Stomach (tissue), 9 donors: ENCODE results near the gene EDEM1. TPM values are rescaled to one million over a fixed set of nuclear protein-coding genes. Genes with fewer than 3 reads are reported as not detected.

Experiments
- DNase-seq, 2 donors: peaks; one replicate each; pipeline versions ENCODE4 v3.0.0 to v3.0.0-alpha.2; 2013 to 2019
- H3K27ac ChIP-seq, 5 donors: fragments of 200-600 bp in 4 of 5; sonication (generic) in 4 of 5; one replicate each; pipeline ENCODE4 v1.5.1; 2013 to 2019; ENCODE audit warnings: mild to moderate bottlenecking in 1 of 5, moderate library complexity in 1 of 5
- H3K27me3 ChIP-seq, 3 donors: fragments of 200-600 bp; sonication (generic); one replicate each; pipeline ENCODE4 v1.5.1; 2017 to 2019; ENCODE audit warnings: mixed run types in 1 of 3
- H3K36me3 ChIP-seq, 4 donors: fragments of 200-600 bp; sonication (generic); 1 replicate in 3 of 4; 2 replicates in 1 of 4; pipeline ENCODE4 v1.5.1; 2016 to 2019
- H3K4me1 ChIP-seq, 4 donors: fragments of 200-600 bp; sonication (generic); one replicate each; pipeline ENCODE4 v1.5.1; 2016 to 2019
- H3K4me3 ChIP-seq, 4 donors: fragments of 200-600 bp; sonication (generic) in 3 of 4; one replicate each; pipeline ENCODE4 v1.5.1; 2016 to 2019; ENCODE audit warnings: mild to moderate bottlenecking in 1 of 4
- H3K9me3 ChIP-seq, 4 donors: fragments of 200-600 bp; sonication (generic); one replicate each; pipeline ENCODE4 v1.5.1; 2016 to 2019
- EP300 ChIP-seq: sonication (generic); formaldehyde crosslinking; IDR thresholded peaks from one replicate; pipeline ENCODE4 v1.6.1; 2017; ENCODE audit warnings: antibody characterized with exemption
- POLR2A ChIP-seq, 4 donors: fragments of 450-650 bp; IDR thresholded peaks; one replicate each; pipeline ENCODE4 v1.6.1; 2016; ENCODE audit warnings: antibody characterized with exemption in 4 of 4, control low read depth in 2 of 4, mild to moderate bottlenecking in 1 of 4, moderate library complexity in 1 of 4
- POLR2AphosphoS5 ChIP-seq, 3 donors: sonication (generic); formaldehyde crosslinking; IDR thresholded peaks; one replicate each; pipeline ENCODE4 v1.6.1; 2016; ENCODE audit warnings: antibody characterized with exemption in 3 of 3
- WGBS, 5 donors: extraction: QIAGEN DNeasy Blood & Tissue Kit in 3 of 5; methylation state at CpG; one replicate each; pipeline versions ENCODE4 v1.1.5 to v1.1.7; 2013 to 2018; 5-methylcytosine and 5-hydroxymethylcytosine counted together
- intact Hi-C: fragments of 100-400 bp; cut with DNase I; formaldehyde crosslinking; loops from one replicate; pipeline ENCODE4 v1.15.1; 2023; ENCODE audit warnings: low total_unique reads
- polyA plus RNA-seq, 3 donors: library from polyadenylated mRNA; stranded (reverse); fragments of 200-250 nt; gene quantifications; one replicate each; pipeline ENCODE4 v1.2.3, GENCODE V29; 2013
- total RNA-seq, 5 donors: library from RNA; depleted of rRNA; stranded (reverse); fragments of >200 nt; gene quantifications; one replicate each; pipeline versions ENCODE4 v1.1.0 to v1.2.3, GENCODE V29; 2014 to 2016
- TF ChIP-seq, protein P1 (sequence below), 7 experiments: fragments of 450-650 bp in 4 of 7; fragments of 200-600 bp in 3 of 7; sonication (generic) in 3 of 7; IDR thresholded peaks; one replicate each; pipeline ENCODE4 v1.5.1; 2016 to 2019; ENCODE audit warnings: antibody characterized with exemption in 7 of 7, control low read depth in 2 of 7, mild to moderate bottlenecking in 1 of 7
- donor health status: healthy with polysubstance abuse.
- donor health status: Bipolar disorder and iron deficiency.
- donor health status: healthy.

EDEM1 gene
- total and polyA plus RNA-seq, 8 donors = 5.3 to 160 (median 30.5) TPM

DNA sequence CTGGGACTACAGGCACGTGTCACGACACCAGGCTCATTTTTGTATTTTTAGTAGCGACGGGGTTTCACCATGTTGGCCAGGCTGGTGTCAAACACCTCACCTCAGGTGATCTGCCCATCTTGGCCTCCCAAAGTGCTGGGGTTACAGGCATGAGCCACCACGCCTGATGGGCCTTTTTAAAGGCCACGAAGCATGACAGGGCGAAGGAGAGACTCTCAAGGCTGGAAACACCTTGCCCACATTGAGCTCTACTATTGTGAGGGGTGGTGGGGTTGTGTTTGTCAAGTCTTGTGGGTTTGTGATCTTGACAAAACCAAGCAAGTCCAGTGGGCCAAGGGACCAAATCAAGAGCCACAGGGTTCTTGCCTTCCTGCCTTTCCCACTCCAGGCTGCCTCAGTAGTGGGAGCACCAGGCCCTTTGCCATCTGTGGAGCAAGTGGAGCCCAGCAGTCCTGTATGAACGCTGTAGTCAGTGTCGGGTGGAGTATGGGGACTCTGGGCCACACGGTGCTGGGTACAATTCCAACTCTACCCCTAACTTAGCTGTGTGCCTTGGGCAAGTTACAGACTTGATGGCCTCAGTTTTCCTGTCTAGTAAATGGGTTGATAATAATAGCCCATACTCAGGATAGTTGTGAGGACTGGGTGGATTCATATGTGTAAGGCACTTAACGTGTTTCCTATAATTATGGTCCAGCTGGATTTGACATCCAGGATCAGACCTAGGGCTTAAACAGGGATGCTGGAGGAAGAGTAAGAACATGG lies 33.3 kb downstream of the EDEM1 start:
- WGBS, 5 donors = 83 to 96% (median 85%) methylated on average over 8 to 11 of the region's 11 CpGs
- intact Hi-C loops = no loop called here
- TF ChIP-seq EP300 (no peak), POLR2A (IDR thresholded peaks at IDR 0.05) (no peak), POLR2AphosphoS5 (IDR thresholded peaks at IDR 0.05) (no peak)
- TF ChIP-seq, protein P1, sequence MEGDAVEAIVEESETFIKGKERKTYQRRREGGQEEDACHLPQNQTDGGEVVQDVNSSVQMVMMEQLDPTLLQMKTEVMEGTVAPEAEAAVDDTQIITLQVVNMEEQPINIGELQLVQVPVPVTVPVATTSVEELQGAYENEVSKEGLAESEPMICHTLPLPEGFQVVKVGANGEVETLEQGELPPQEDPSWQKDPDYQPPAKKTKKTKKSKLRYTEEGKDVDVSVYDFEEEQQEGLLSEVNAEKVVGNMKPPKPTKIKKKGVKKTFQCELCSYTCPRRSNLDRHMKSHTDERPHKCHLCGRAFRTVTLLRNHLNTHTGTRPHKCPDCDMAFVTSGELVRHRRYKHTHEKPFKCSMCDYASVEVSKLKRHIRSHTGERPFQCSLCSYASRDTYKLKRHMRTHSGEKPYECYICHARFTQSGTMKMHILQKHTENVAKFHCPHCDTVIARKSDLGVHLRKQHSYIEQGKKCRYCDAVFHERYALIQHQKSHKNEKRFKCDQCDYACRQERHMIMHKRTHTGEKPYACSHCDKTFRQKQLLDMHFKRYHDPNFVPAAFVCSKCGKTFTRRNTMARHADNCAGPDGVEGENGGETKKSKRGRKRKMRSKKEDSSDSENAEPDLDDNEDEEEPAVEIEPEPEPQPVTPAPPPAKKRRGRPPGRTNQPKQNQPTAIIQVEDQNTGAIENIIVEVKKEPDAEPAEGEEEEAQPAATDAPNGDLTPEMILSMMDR (IDR thresholded peaks at IDR 0.05) = no peak

DNA sequence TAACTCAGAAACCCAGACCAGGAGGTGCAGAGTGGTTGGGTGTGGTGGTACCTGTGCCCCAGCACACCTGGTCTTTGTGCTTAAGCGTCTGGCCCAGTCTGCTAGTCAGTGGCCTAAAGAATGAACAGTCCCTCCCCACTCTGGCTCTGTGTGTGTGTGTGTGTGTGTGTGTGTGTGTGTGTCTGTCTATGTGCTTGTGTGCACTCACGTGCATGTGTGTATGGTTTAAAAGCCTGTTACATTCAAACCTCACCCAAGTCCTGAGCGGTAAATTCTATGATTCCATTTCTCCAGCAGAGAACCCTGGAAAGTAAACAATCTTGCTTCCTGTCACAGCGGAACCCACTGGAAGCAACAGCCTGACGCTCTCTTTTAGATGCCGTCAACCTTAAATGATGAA lies 34.2 kb downstream of the EDEM1 start:
- Histone ChIP-seq H3K4me1 (peaks cover 0 to 19% (median 7%) of the 10 kb centered on the region in 4 donors), H3K27ac (no peak overlapping the region), H3K9me3 (no peaks in the 10 kb centered on the region), H3K27me3 (no peaks in the 10 kb centered on the region), H3K36me3 (peaks cover 4 to 34% (median 24%) of the 10 kb centered on the region in 4 donors), H3K4me3 (no peak overlapping the region)
- intact Hi-C loops = no loop called here
- no peak for DNase-seq
- whole genome bisulfite sequencing, 5 donors = 35 to 49% (median 42%) methylated on average over 6 of the region's 6 CpGs
- TF ChIP-seq EP300 (no peak), POLR2A (IDR thresholded peaks at IDR 0.05) (no peak), POLR2AphosphoS5 (IDR thresholded peaks at IDR 0.05) (no peak)
- TF ChIP-seq, protein P1 (IDR thresholded peaks at IDR 0.05) = no peak

More for the DNA sequence above, 33.3 kb downstream of the EDEM1 start:
- Histone ChIP-seq H3K27me3 (no peaks in the 10 kb centered on the region), H3K9me3 (no peaks in the 10 kb centered on the region), H3K27ac (no peak overlapping the region), H3K36me3 (peaks cover 12 to 42% (median 33%) of the 10 kb centered on the region in 4 donors), H3K4me3 (no peak overlapping the region), H3K4me1 (peaks cover 0 to 19% (median 7%) of the 10 kb centered on the region in 4 donors)
- no peak for DNase-seq

DNA sequence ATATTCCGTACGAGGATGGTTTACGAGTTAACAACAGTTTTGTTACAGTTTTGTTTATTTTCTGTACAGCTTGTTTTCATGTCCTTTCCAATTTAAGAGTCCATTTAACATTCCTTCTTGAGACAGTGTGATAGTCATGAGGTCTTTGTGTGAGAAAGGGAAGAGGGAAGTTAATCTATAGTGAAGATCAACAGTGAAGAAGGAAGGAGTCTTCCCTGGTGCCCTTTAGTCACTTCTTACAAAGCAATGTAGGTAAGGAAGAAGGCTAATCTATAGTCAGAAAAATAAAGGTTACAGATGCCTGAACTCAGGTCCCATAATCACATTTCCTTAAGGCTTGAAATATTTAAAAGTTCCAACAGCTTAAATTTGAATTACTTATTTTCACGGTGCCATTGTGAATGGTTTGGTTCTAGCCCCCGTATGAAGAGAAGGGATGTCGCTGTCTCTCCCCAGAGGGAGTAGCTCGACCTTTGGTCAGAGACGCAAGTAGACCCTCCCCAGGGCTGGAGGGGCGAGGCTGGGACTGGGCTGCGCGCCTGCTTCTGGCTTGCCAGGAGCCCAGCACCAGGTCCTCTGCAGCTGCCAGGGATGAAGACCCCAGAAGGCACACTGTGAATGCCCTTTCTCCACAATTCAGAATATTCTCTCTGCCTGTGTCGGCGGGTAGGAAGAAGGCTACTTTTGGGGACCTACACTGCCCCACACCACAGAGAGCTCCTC lies 34.9 kb downstream of the EDEM1 start:
- TF ChIP-seq, protein P1 (IDR thresholded peaks at IDR 0.05) = no peak
- TF ChIP-seq EP300 = no peak
- no peak for TF ChIP-seq POLR2AphosphoS5 (IDR thresholded peaks at IDR 0.05)
- no peak for TF ChIP-seq POLR2A (IDR thresholded peaks at IDR 0.05)
- Histone ChIP-seq H3K4me3 (no peak overlapping the region), H3K9me3 (no peaks in the 10 kb centered on the region), H3K27me3 (no peaks in the 10 kb centered on the region), H3K27ac (no peak overlapping the region), H3K4me1 (peaks cover 0 to 16% (median 7%) of the 10 kb centered on the region in 4 donors), H3K36me3 (peaks cover 0 to 26% (median 17%) of the 10 kb centered on the region in 4 donors)
- no peak for DNase-seq
- intact Hi-C loops = no loop called here
- WGBS, 5 donors = 77 to 91% (median 83%) methylated on average over 13 of the region's 13 CpGs

DNA sequence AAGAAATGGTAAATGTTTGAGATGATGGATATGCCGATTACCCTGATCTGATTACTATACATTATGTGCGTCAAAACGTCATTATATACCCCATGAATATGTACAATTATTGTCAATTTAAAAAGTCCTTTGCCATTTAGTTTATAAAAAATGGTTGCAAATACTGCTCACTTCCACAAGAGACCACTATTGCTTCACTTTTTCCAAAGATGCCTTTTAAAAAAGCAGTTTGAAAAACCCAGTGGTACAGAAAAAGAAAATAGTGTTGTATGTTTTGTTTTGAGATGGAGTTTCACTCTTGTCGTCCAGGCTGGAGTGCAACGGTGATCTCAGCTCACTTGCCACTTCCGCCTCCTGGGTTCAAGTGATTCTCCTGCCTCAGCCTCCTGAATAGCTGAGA lies 39.3 kb downstream of the EDEM1 start:
- 33 to 43% (median 43%) methylated on average over 6 of the region's 6 CpGs for WGBS, 5 donors
- intact Hi-C loops = no loop called here
- DNase-seq = peak in 1 of 2 donors; percentile 51

More for the DNA sequence above, 39.3 kb downstream of the EDEM1 start:
- Histone ChIP-seq H3K4me1 (no peaks in the 10 kb centered on the region), H3K9me3 (no peaks in the 10 kb centered on the region), H3K27ac (no peak overlapping the region), H3K4me3 (no peak overlapping the region), H3K36me3 (no peaks in the 10 kb centered on the region), H3K27me3 (peaks cover 0 to 5% (median 0%) of the 10 kb centered on the region in 3 donors)
- no peak for TF ChIP-seq POLR2A (IDR thresholded peaks at IDR 0.05)
- TF ChIP-seq, protein P1 (IDR thresholded peaks at IDR 0.05) = peak in 2 of 7 experiments; percentile 36 to 40
